GM21367 (cell line): ENCODE results near the gene PPY.
"Not testable (repeated sequence)": the region's sequence is repeated elsewhere in the genome, so short reads cannot be mapped to it uniquely, and the experiment has no call there.

Source experiments
- ATAC-seq: cut with Tn5 transposase; IDR thresholded peaks from one replicate; pipeline ENCODE4 v1.9.1; 2021; ENCODE audit not compliant: unreplicated experiment

The PPY gene

DNA sequence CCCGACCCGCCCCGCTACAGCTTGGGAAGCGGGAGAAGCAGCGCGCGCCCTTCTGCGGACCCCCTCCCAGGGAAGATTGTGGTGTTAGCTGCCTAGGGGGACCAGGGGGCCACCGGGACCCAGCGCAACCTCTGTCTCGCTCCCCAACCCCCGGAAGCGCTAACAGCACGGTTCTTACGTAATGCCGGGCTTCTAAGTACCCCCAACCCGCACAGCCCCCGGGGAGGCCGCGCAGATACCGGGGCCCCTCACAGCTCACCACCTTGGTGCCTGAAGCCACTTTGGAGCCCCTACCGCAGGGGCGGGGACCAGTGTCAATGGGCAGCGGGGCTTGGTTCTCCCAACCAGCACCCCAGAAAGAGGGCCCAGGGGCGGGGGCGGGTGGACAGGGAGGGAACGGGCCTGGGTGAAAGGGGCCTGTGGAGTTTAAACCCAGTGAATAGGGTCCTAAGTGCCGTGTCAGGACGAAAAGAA lies 35.3 kb downstream of the PPY start:
- no peak for ATAC-seq

DNA sequence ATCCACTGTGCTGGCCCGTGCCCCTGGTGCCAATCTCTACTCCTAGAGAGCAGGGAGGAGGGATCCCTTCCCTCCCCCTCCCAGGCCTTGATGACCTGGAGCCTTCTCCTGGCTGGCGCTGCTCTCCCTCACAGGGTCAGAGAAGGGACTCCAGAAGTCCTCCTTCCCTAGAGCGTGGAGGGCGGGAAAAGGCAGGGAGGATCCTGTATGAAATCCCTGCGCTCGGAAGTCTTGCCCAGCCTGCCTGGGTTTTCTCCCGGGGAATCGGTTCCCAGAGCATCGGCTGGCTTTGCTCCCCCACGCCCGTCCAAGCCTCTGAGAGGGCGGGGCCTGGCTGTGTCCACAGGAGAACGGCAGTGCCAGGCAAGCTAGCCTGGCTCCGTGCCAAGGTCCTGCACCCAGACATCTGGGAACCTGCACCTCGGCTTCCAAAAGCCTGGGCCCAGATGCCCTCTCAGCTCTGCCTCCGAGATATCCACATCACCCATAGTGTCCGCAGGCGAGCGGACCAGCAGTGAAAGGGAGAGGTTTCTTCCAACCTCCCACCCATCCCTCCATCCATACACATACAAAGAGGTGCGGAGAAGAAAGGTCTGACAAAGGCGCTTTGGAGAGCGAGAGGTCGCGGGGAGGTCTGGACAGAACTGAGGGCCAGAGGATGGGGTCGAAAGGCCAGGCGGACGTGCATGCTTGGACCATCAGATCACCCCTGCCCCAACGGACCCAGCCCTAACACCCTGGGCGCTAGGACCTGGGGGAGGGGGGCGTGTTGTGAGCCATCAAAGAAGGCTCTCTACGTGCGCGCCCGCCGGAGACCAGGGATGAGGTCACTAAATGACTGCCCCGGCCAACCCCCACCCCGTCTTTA lies 36.1 kb downstream of the PPY start:
- no peak for ATAC-seq

DNA sequence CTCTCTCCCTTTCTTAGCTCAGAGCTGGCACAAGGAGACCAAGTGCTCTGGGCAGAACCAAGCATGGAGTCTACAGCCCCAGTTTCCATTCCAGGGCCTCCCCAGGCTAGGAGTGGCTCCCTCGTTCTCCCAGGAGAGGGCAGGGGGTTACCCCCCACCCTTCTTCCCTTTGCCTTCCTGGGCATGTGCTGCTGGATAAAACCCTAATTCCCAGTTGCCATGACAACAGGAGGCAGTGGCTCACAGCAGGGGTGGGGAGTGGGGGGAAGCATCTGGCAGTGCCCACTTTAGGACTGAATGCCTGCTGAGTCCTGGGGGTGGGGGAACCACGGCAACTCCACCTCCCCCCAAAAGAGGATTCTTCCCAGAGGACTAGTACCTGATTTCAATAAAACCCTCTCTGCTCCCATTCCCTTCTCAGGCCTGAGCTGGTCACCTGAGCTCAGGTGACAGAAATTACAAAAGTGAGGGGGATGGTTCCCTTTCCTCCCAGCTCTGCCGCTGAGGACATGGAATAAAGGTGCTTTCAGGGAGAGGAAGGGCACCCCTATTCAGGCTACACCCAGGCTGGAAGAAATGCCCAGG lies 36.8 kb downstream of the PPY start:
- ATAC-seq = no peak

DNA sequence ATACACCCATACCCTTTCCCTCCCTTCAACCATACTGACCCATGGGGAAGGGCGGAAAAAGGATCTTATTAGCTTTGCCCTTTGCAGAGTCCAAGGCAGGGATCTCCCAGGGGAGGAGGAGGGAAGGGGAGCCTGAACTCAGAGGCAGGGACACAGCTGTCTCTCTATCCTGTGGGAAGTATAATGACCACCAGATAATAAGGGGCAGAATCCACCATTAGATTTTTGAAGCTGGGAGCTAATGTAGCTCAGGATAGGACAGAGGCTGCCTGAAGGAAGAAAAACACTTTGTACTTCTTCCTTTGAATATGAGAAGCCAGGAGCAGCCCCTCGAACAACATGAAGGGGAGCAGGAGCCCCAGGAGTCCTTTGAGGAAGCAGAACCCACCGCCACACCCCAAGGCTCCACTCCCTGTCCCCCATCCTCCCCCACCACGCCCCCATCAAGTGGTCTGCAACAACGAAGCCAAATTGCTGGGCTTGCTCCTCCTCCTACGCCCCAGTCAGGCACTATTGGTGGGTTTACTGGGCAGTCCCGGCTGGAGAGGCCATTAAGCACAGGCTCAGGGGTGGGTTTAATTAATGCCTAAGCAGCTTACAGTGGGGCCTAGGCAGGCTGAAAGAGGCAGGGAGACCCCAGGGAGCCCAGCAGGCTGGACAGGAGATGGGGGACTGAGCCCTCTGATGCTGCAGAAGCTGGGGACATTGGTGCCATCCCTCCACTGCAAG lies 40.3 kb downstream of the PPY start:
- ATAC-seq = no peak

DNA sequence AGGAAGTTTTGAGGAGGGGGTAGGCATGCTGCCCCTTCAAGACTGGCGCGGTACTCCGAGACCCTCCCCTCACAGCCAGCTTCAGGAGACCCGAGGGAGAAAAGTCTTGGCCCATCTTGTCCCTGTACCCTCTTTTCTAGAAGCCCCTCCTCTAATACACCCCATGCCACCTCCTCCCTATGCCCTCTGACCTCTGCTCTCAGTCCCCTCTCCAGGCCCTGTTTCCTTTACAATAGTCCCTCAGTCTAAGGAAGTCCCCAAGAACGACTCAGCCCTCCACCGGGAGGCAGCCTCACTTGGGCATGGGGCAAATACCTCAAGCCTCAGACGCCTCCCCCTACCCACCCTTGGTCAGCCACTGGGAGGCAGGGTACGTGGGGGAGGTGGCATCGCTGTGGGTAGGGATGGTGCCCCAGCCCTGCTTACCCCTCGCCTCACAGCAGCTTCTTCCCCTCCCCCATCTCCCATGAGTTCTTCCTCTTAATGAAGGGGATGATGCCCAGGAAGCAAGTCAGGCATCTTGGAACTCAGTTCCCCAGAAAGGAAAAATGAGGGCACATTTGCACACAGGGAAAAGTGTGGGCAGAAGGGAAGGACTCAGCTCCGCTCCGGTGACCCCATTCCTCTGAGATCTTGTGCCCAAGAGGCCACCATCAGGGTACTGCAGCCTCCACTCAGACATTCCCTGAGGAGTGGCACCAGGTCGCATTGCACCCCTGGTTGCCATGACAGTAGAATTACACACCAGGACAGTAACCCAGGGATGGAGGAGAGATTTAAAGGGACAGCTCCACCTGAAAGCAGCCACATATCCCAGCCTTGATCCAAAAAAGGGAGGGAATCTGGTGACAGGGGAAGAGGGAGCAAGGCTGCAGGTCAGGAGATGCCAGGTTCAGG lies 41.2 kb downstream of the PPY start:
- ATAC-seq = no peak

DNA sequence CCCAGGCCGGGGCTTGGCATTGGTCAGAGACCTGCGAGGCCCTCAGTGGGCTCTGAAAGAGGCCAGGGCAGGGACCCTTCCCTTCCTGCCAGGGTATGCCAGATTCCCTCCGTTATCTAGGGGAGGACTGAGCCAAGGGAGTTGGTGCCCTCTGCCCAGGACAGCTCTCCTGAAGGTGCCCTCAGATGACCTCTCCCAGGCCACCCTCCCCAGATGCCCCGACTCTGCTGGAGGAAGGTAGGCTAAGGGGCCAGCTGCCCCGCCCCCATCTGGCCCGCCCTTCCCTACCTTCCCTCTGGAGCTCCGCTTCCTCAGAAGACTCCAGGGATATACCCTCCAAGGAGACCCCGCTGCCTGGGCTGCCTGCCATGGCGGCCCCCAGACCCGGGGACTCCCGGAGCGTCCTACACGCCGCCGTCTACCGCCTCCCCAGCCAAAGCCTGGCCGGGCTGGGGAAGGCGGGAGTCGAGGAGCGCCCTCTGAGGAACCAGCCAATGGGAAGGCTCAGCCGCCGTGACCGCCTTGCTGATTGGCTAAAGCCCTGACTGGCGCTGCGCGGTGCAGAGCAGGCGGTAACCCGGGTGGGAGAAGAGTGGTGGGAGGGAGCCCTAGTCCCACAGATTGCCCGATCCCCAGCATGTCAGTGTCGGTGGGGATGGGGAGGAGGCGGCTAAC lies 42.0 kb downstream of the PPY start:
- ATAC-seq = no peak

DNA sequence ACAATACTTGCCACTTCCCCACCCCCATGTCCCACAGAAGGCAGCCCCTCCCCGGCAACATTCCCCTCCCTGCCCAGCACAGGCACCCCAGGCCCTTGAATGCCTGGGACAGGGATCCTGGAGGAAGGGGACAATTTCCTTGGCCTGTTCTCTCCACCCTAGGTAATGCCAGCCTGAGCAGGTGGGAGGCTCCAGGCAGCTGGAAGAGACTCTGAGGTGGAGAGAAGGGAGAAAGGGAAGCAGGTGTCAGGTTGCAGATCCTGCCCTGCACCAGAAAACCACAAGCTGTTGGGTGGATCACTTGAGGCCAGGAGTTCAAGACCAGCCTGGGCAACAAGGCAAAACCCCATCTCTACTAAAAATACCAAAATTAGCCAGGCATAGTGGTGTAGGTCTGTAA lies 43.8 kb downstream of the PPY start:
- ATAC-seq = no peak

DNA sequence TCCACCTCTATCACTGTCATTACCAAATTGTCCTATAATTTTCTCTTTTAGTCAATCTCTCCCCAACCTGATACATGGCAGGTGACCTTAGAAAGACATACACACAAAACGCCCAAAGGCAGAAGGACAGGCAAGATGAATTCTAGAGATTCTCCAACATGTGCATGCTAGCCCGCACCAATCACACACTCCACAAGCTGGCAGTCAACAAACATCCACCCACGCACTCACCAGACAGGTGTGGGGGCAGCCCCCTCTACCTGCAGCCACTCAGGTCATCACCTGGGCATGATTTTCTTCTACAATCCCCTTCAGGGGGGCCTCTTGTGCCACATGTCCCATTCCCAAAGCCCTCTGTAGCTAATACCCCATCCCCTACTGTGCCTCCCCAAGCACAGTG lies 44.4 kb downstream of the PPY start:
- ATAC-seq = no peak

DNA sequence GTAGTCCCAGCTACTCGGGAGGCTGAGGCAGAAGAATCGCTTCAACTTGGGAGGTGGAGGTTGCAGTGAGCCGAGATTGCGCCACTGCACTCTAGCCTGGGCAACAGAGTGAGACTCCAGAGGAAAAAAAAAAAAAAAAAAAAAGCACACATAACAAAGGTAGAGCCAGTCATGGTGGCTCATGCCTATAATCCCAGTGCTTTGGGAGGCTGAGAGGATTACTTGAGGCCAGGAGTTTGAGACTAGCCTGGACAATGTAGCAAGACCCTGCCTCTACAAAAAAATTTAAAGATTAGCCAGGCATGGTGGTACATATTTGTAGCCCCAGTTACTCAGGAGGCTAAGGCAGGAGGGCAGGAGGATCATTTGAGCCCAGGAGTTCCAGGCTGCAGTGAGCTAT lies 47.8 kb downstream of the PPY start:
- not testable (repeated sequence) for ATAC-seq

DNA sequence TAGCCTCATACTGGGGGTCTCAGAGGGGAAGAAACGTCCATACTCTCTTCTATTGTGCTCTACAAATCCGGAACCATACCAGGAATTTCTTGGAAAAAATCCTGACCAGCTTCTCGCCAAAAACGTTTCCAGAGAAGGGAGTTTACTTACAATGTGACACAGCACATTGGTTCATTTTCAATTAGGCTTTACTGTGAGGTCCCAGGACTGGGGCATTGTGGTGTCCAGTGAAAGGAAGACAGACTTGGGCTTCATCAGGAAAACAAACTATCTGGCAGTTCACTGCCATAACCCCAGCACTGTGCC lies 49.7 kb downstream of the PPY start:
- no peak for ATAC-seq

DNA sequence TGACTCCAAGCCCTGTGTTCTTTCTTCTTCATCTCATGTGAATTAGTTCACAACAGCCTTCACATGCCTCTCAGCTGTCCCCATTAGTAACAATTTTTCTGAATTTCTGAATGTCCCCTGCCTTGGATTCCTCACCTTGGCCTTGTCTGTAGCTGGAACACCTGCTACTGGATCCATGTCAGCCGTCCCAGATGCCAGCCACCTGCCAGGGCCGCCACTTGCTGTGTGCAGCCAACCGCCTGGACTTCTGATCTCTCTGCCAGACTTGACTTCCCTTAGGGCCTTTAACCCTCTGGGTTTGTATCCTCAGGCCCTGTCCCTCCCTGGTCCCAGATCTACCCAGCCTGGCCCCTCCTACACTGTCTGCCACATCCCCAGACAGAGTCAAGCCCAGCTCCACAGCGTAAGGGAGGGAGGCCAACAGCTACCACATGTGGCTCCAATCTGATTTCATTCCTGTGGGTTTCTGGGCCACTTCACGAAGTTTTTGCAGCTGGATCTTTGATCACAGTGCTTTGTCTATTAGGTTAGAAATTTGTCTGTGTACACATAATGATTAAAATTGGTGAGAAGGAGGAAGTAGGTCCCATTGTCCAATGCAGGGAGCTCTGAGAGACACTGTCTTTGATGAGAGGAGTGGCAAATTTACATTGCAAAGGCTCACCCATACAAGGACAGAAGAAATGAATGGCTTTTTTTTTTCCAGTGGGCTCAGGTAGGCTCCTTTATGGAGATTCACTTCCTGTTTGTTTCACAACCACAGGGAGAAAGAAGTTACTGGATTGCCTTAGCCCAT lies 50.2 kb downstream of the PPY start:
- no peak for ATAC-seq
